ENCODE results near the gene ESR1. TPM values are rescaled to one million over a fixed set of nuclear protein-coding genes. Genes with fewer than 3 reads are reported as not detected.

Gene ESR1
- total and polyA plus RNA-seq, 9 of the 15 experiments (the other 6 are each of a cell fraction or from before 2014, with no cell fraction given) = 0.03 to 0.27 (median 0.08) TPM; not detected in 1

DNA sequence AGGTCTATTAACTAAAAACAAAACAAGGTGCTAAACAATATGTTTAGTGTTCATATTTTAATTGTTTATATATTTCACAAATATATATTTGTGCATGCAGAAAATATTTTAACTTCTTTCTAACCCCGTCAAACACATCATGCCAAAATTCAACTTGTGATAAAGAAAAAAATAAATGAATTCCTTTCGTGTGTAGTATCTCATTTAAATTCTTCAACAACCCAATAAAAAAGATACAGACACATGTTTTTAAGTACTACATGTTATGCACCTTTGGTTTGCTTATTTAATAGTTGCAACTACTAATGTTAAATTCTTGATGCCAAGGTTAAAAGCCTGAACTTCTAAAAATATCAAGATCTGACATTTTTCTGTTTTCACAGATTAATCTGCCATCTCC, 252.4 kb downstream of the ESR1 start:
- ChIA-PET CTCF (ENCODE audit: low intra/inter-chr PET ratio) (no interaction called here), POLR2A (interaction anchor here (0.7 kb wide), 1 partner anchor 277 kb away, joined by 3 read pairs; no protein-coding TSS in a partner anchor)
- Histone ChIP-seq H3K27ac (ENCODE audit: extremely low read depth, low read depth, low read length) (no peak overlapping the region), H3K4me2 (ENCODE audit: insufficient read depth, low read length) (no peak overlapping the region), H3K79me2 (ENCODE audit: control insufficient read depth, insufficient read depth, low read length) (no peaks in the 10 kb centered on the region), H3K4me1 (replicated peaks in 1 of 2; ENCODE audit: control insufficient read depth in 2 of 2, insufficient read depth in 2 of 2, low read length in 2 of 2) (no peaks in the 10 kb centered on the region), H3K4me3 (no peak overlapping the region), H3K27me3 (ENCODE audit: control insufficient read depth in 2 of 2, insufficient read depth in 2 of 2, low read length in 2 of 2) (no peaks in the 10 kb centered on the region), H4K20me1 (replicated peaks; ENCODE audit: control insufficient read depth, insufficient read depth, low read length) (no peaks in the 10 kb centered on the region), H2AFZ (ENCODE audit: low read depth, low read length) (no peak overlapping the region), H3K9ac (ENCODE audit: insufficient read depth in 1 of 2, low read depth in 2 of 2, low read length in 2 of 2) (no peak overlapping the region), H3K9me3 (replicated peaks; ENCODE audit: control insufficient read depth, insufficient read depth, low read depth, low read length) (no peaks in the 10 kb centered on the region; the same call in 1 of the 2 replicates), H3K36me3 (ENCODE audit: control insufficient read depth, insufficient read depth, low read length) (no peaks in the 10 kb centered on the region), H3K9me1 (ENCODE audit: control insufficient read depth, insufficient read depth, low read length) (no peaks in the 10 kb centered on the region)
- intact Hi-C loops (cut with micrococcal nuclease) = no loop called here
- DNase-seq (ENCODE audit: extremely low read depth in 1 of 4, low spot score in 3 of 4) (no peak), FAIRE-seq (no peak), ATAC-seq (no peak)
- BruUV-seq (replicated peaks) = no TSS peak
- TF ChIP-seq NFE2 (IDR thresholded peaks at IDR 0.05; ENCODE audit: low read depth) = no peak
- TF ChIP-seq, protein P1, sequence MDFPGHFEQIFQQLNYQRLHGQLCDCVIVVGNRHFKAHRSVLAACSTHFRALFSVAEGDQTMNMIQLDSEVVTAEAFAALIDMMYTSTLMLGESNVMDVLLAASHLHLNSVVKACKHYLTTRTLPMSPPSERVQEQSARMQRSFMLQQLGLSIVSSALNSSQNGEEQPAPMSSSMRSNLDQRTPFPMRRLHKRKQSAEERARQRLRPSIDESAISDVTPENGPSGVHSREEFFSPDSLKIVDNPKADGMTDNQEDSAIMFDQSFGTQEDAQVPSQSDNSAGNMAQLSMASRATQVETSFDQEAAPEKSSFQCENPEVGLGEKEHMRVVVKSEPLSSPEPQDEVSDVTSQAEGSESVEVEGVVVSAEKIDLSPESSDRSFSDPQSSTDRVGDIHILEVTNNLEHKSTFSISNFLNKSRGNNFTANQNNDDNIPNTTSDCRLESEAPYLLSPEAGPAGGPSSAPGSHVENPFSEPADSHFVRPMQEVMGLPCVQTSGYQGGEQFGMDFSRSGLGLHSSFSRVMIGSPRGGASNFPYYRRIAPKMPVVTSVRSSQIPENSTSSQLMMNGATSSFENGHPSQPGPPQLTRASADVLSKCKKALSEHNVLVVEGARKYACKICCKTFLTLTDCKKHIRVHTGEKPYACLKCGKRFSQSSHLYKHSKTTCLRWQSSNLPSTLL (IDR thresholded peaks at IDR 0.05) = no peak
- no peak for TF ChIP-seq TCF7 (IDR thresholded peaks at IDR 0.05; ENCODE audit: borderline replicate concordance)
- TF ChIP-seq SRSF7 (optimal IDR thresholded peaks at IDR 0.05; ENCODE audit: low read depth, low read length) = no peak
- TF ChIP-seq, protein P2, sequence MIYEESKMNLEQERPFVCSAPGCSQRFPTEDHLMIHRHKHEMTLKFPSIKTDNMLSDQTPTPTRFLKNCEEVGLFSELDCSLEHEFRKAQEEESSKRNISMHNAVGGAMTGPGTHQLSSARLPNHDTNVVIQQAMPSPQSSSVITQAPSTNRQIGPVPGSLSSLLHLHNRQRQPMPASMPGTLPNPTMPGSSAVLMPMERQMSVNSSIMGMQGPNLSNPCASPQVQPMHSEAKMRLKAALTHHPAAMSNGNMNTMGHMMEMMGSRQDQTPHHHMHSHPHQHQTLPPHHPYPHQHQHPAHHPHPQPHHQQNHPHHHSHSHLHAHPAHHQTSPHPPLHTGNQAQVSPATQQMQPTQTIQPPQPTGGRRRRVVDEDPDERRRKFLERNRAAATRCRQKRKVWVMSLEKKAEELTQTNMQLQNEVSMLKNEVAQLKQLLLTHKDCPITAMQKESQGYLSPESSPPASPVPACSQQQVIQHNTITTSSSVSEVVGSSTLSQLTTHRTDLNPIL (CRISPR knock-in tag; IDR thresholded peaks at IDR 0.05) = no peak
- no peak for TF ChIP-seq POLR2H (tag; IDR thresholded peaks at IDR 0.05; ENCODE audit: low read depth)
- TF ChIP-seq ZNF507 (tag; conservative IDR thresholded peaks at IDR 0.05) = no peak
- TF ChIP-seq, protein P3, sequence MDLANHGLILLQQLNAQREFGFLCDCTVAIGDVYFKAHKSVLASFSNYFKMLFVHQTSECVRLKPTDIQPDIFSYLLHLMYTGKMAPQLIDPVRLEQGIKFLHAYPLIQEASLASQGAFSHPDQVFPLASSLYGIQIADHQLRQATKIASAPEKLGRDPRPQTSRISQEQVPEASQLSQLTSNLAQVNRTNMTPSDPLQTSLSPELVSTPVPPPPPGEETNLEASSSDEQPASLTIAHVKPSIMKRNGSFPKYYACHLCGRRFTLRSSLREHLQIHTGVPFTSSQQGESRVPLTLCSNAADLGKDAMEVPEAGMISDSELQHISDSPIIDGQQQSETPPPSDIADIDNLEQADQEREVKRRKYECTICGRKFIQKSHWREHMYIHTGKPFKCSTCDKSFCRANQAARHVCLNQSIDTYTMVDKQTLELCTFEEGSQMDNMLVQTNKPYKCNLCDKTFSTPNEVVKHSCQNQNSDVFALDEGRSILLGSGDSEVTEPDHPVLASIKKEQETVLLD (IDR thresholded peaks at IDR 0.05) = no peak
- no peak for TF ChIP-seq XRCC4 (IDR thresholded peaks at IDR 0.05; ENCODE audit: extremely low read depth, insufficient read depth, insufficient read length)
- TF ChIP-seq CAMTA2 (CRISPR knock-in tag; conservative IDR thresholded peaks at IDR 0.05) = no peak
- no peak for TF ChIP-seq NFXL1 (CRISPR knock-in tag; IDR thresholded peaks at IDR 0.05)
- TF ChIP-seq FOXM1 (IDR thresholded peaks at IDR 0.05; ENCODE audit: low read depth) = no peak
- no peak for TF ChIP-seq FOXM1 (CRISPR knock-in tag; IDR thresholded peaks at IDR 0.05; ENCODE audit: low read depth)
- TF ChIP-seq WHSC1 (IDR thresholded peaks at IDR 0.05; ENCODE audit: low read length) = no peak
- TF ChIP-seq, protein P4, sequence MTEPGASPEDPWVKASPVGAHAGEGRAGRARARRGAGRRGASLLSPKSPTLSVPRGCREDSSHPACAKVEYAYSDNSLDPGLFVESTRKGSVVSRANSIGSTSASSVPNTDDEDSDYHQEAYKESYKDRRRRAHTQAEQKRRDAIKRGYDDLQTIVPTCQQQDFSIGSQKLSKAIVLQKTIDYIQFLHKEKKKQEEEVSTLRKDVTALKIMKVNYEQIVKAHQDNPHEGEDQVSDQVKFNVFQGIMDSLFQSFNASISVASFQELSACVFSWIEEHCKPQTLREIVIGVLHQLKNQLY (CRISPR knock-in tag; conservative IDR thresholded peaks at IDR 0.05) = no peak
- no peak for TF ChIP-seq ZNF436 (CRISPR knock-in tag; IDR thresholded peaks at IDR 0.05)
- no peak for TF ChIP-seq ZNF282 (CRISPR knock-in tag; IDR thresholded peaks at IDR 0.05)
- no peak for TF ChIP-seq ELF1 (tag; IDR thresholded peaks at IDR 0.05)
- TF ChIP-seq ZNF79 (CRISPR knock-in tag; IDR thresholded peaks at IDR 0.05; ENCODE audit: low read depth) = no peak
- TF ChIP-seq ZNF347 (CRISPR knock-in tag; IDR thresholded peaks at IDR 0.05; ENCODE audit: low read depth) = no peak
- in situ Hi-C loops (cut with MboI) = no loop called here
- WGBS (ENCODE audit: insufficient coverage, low coverage, missing lambda C conversion rate) = 0% methylated on average over 2 of the region's 2 CpGs
